Right cardiac atrium (tissue), 5 donors: ENCODE measurements around the gene NPAS2. TPM values are rescaled to one million over a fixed set of nuclear protein-coding genes. Genes with fewer than 3 reads are reported as not detected.
A peak's percentile ranks its signal among the peaks of the same experiment; 100 is the strongest.

ENCODE experiments used
- ATAC-seq, 2 donors: fragments of 200-7000 bp; cut with Tn5 transposase; one replicate each; pipeline versions ENCODE4 v1.8.0 to v1.9.1; 2020; ENCODE audit warnings: moderate library complexity in 2 of 2, mild to moderate bottlenecking in 1 of 2
- DNase-seq, 3 donors: peaks; one replicate each; pipeline ENCODE4 v3.0.0-alpha.2; 2020
- H3K27ac ChIP-seq: one replicate; pipeline ENCODE4 v1.5.1; 2013; ENCODE audit warnings: mild to moderate bottlenecking, low read length, control low read depth, moderate library complexity
- H3K27me3 ChIP-seq: one replicate; pipeline ENCODE4 v1.6.1; 2013; ENCODE audit not compliant: control insufficient read depth, insufficient read depth
- H3K4me1 ChIP-seq: one replicate; pipeline ENCODE4 v1.6.1; 2013; ENCODE audit warnings: low read length; ENCODE audit not compliant: control insufficient read depth, insufficient read depth
- H3K4me3 ChIP-seq: one replicate; pipeline ENCODE4 v1.5.1; 2013; ENCODE audit warnings: low read length, control low read depth
- H3K9me3 ChIP-seq: one replicate; pipeline ENCODE4 v1.6.1; 2013; ENCODE audit warnings: low read length; ENCODE audit not compliant: control insufficient read depth
- WGBS: extraction: QIAGEN DNeasy Blood & Tissue Kit; methylation state at CpG from one replicate; pipeline ENCODE4 v1.1.7; 2013; 5-methylcytosine and 5-hydroxymethylcytosine counted together
- intact Hi-C, 4 donors: fragments of 100-400 bp; cut with DNase I; formaldehyde crosslinking; loops; one replicate each; pipeline versions ENCODE4 v1.11.0 to v1.14.0; 2022 to 2023
- polyA plus RNA-seq: library from polyadenylated mRNA; stranded (reverse); fragments of 200-250 nt; gene quantifications from one replicate; pipeline ENCODE4 v1.2.3, GENCODE V29; 2013
- total RNA-seq, 4 donors: library from RNA; stranded (reverse); fragmentation: NEBNext Ultra II Directional; extraction: Animal tissue kit (Norgen Biotek cat#: 25700); gene quantifications; one replicate each; pipeline ENCODE4 v1.2.1, GENCODE V29; 2021
- donor health status: healthy with polysubstance abuse.
- donor health status: DM: no; HTN: yes; CAD: no.
- donor health status: DM: no; HTN: no; CAD: no.
- donor health status: DM: no; HTN: yes; CAD: no; lungs with severe emphysema.
- donor health status: DM: yes; HTN: yes; CAD: no.

The NPAS2 gene
- total and polyA plus RNA-seq, 5 donors: 36.8 to 53.4 (median 40.1) TPM

DNA sequence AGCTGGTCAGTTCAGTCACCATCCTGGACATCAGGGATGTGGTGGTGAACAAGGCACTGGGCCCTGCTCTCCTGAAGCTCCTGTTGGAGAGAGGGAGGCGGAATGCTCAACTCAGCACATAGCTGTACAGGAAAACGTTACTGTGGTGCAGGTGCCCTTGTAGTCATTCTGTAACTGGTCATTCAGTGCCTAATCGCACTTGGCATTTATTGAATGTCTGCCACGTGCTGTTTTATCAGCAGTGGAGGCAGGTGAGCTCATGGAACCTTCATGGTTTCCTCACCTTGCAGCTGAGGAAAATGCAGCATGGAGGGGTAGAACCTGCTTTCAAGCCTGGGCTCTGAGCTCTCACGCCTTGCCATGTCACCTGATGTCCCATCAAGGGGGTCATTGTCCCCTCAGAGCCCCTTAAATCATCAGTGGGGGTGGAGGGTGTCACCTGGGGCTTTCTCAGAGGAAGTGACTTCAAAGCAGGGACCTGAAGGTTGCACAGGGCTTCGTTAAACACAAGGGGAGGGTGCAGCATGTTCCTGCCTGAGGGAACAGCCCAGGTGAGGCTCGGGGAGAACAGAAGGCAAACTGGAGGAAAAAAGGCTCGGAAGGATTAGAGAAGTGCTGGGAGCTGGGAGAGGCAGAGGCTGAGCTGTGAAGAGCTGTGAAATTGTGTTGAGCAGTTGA is 126.1 kb downstream of the NPAS2 start:
- 87% methylated on average over 8 of the region's 8 CpGs for WGBS

DNA sequence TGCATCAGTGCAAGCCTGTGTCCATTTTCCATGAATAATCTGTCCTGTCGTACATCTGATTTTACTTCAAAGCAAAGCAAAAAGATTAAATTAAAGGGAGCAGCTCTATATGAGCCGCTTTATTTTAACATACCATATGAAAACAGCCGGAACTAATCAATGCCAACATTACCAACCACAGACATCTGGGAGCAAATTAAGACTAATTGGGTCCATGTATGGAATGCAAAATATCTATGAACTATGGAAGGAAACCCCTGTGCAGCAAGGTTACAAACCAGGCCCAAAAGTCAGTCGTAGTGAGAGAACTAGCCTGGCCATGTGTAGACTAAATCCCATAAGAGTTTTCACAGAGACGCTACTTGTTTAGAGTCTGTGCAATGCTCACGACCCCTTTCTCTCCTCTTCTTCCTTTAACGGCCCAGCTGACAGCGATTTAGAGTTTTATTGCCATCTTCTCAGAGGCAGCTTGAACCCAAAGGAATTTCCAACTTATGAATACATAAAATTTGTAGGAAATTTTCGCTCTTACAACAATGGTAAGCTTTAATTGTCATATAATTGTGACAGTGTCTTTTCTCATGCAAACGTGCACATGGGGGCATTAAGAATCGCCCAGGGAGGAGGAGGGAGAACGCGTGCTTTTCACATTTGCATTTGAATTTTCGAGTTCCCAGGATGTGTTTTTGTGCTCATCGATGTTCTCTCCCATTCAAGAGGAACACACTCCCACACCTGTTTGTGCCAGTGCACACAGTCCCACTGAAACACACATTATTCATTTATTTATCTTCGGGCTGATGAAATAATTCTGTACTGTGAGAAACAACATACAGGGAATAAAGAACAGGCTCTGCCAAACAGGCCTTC is 129.2 kb downstream of the NPAS2 start:
- no peak for DNase-seq
- H3K27me3 ChIP-seq: no peaks in the 10 kb centered on the region
- H3K4me1 ChIP-seq: no peaks in the 10 kb centered on the region
- no peak overlapping the region for H3K4me3 ChIP-seq
- no peak overlapping the region for H3K27ac ChIP-seq
- no peak for ATAC-seq
- WGBS: 87% methylated on average over 16 of the region's 16 CpGs
- H3K9me3 ChIP-seq: no peaks in the 10 kb centered on the region
- intact Hi-C loops: no loop called here

More for the DNA sequence above, 126.1 kb downstream of the NPAS2 start:
- no peak for ATAC-seq
- Histone ChIP-seq H3K4me3 (no peak overlapping the region), H3K4me1 (no peaks in the 10 kb centered on the region), H3K9me3 (no peaks in the 10 kb centered on the region), H3K27ac (no peak overlapping the region), H3K27me3 (no peaks in the 10 kb centered on the region)
- intact Hi-C loops: no loop called here
- DNase-seq: no peak

DNA sequence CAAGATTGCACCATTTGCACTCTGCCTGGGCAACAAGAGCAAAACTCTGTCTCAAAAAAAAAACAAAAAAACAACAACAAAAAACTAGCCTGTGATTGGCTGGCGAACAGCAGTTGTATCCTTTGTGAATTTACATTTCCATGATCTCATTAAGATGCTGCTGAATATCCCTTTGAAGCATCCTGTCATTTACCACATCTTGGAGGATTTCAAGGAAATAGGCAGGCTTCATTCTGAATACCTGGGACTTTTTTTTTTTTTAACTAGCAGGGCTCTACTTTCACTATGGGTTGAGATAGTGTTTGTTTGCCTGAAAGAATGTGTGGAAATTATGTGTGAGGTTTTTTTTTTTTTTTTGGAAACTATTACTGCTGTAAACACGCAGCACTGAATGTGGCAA is 132.6 kb downstream of the NPAS2 start:
- no peaks in the 10 kb centered on the region for H3K9me3 ChIP-seq
- WGBS: 94% methylated on average over 2 of the region's 2 CpGs
- H3K27ac ChIP-seq: no peak overlapping the region
- no peaks in the 10 kb centered on the region for H3K27me3 ChIP-seq
- peaks cover 2% of the 10 kb centered on the region for H3K4me1 ChIP-seq
- ATAC-seq (no peak), DNase-seq (no peak)
- no peak overlapping the region for H3K4me3 ChIP-seq
- intact Hi-C loops: no loop called here

DNA sequence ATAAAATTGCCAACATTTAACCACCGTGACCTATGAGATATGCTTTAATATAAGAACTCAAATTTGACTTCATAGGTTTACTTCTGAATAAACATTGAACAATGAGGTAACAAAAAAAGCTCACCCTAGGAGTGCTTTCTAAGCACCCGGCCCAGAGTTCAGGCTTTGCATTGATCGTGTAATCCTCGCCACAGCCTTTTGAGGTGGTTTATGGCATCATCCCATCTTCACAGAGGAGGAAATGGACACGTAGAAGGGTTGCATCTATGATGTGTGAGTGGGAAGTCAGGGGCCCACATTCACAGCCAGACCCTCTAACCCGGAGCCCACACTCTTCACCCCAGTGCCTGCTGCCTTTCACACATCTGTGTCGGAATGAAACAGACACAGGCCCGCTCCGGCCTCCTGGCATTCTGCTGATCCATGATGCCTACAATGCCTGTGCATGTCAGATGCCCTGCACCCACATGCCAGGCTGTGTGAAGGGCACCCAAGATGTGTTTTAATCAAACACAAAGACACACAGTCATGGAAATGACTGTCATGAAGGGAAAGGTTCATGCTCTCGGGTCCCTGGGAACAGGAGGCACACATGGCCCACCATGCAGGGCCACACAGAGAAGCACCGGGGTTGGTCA is 133.6 kb downstream of the NPAS2 start:
- no peak overlapping the region for H3K27ac ChIP-seq
- peaks cover 2% of the 10 kb centered on the region for H3K4me1 ChIP-seq
- H3K9me3 ChIP-seq: no peaks in the 10 kb centered on the region
- no peak for ATAC-seq
- DNase-seq: no peak
- intact Hi-C loops: no loop called here
- no peak overlapping the region for H3K4me3 ChIP-seq
- 93% methylated on average over 11 of the region's 11 CpGs for WGBS
- H3K27me3 ChIP-seq: no peaks in the 10 kb centered on the region

DNA sequence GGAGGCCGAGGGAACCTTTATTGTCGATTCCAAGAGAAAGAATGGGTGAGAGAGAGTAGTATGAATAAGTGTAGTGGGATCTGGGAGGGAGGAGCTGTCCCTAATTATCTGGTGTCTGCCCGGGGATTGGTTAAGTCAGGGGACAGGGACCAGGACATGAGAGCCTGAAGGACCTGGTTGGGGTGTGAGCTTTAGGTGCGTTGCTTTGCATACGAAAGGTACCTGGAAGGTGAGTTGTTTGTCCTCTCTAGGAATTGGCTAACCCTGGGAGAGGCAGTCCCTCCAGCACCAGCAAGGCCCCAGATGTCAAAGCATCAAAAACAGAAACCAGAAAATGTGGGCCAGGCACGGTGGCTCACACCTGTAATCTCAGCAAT is 134.1 kb downstream of the NPAS2 start:
- no peak overlapping the region for H3K4me3 ChIP-seq
- peaks cover 2% of the 10 kb centered on the region for H3K4me1 ChIP-seq
- intact Hi-C loops: no loop called here
- H3K27ac ChIP-seq: no peak overlapping the region
- 77% methylated on average over 6 of the region's 6 CpGs for WGBS
- no peaks in the 10 kb centered on the region for H3K9me3 ChIP-seq
- DNase-seq (no peak), ATAC-seq (no peak)
- no peaks in the 10 kb centered on the region for H3K27me3 ChIP-seq

GRCh38 chr2:100955226-100955625 is 135.3 kb downstream of the NPAS2 start:
- Histone ChIP-seq H3K4me1 (peaks cover 4% of the 10 kb centered on the region), H3K9me3 (no peaks in the 10 kb centered on the region), H3K4me3 (no peak overlapping the region), H3K27me3 (no peaks in the 10 kb centered on the region), H3K27ac (no peak overlapping the region)
- intact Hi-C loops: no loop called here
- ATAC-seq (no peak), DNase-seq (no peak)
- WGBS: 91% methylated on average over 4 of the region's 4 CpGs

DNA sequence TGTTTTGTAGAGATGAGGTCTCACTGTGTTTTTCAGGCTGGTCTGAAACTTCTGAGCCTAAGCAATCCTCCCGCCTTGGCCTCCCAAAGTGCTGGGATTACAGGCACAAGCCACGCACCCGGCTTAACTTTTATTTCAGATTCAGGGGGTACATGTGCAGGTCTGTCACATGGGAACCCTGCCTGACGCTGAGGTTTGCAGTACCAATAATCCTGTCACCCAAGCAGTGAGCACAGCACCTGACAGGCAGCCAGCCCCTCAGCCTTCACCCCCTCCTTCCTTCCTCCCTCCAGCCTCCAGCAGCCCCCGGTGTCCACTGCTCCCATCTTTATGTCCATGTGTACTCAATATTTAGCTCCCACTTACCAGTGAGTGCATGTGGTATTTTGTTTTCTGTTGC is 136.1 kb downstream of the NPAS2 start:
- no peak for DNase-seq
- ATAC-seq: no peak
- Histone ChIP-seq H3K27ac (no peak overlapping the region), H3K27me3 (no peaks in the 10 kb centered on the region), H3K4me1 (peaks cover 4% of the 10 kb centered on the region), H3K9me3 (no peaks in the 10 kb centered on the region), H3K4me3 (no peak overlapping the region)
- intact Hi-C loops: no loop called here
- 96% methylated on average over 5 of the region's 5 CpGs for WGBS

GRCh38 chr2:100957996-100958653 is 138.2 kb downstream of the NPAS2 start:
- H3K4me3 ChIP-seq: no peak overlapping the region
- no peaks in the 10 kb centered on the region for H3K9me3 ChIP-seq
- 61% methylated on average over 16 of the region's 16 CpGs for WGBS
- peak overlapping the region; percentile 32 for H3K27ac ChIP-seq
- DNase-seq: no peak
- ATAC-seq: peak; percentile 72 to 77
- H3K4me1 ChIP-seq: peaks cover 4% of the 10 kb centered on the region
- H3K27me3 ChIP-seq: no peaks in the 10 kb centered on the region
- intact Hi-C loops: no loop called here

GRCh38 chr2:100959225-100959880 is 139.4 kb downstream of the NPAS2 start:
- Histone ChIP-seq H3K4me1 (peaks cover 4% of the 10 kb centered on the region), H3K4me3 (no peak overlapping the region), H3K27ac (no peak overlapping the region), H3K27me3 (no peaks in the 10 kb centered on the region), H3K9me3 (no peaks in the 10 kb centered on the region)
- WGBS: 37% methylated on average over 6 of the region's 6 CpGs
- intact Hi-C loops: no loop called here
- DNase-seq (no peak), ATAC-seq (no peak)

DNA sequence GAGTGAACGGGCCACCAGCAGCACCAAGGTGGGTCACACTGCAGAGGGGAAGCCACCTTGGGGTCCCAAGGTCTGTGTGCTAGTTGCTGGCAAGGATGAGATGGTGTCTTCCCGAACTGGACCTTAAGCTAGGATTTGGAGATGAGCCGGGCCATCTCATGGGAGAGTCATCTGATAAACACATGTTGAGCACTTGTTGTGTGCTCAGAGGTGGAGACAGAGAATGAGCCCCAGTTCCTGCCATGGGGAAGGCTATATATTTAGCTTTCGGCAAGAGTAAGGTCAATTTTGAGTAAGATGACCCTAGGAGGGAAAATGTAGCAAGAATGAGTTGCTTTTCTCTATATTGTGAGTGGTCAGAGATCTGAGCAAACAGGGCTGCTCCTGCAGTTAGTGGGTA is 140.7 kb downstream of the NPAS2 start:
- intact Hi-C loops: no loop called here
- 92% methylated on average over 4 of the region's 4 CpGs for WGBS
- no peak overlapping the region for H3K4me3 ChIP-seq
- no peaks in the 10 kb centered on the region for H3K27me3 ChIP-seq
- no peaks in the 10 kb centered on the region for H3K9me3 ChIP-seq
- no peak overlapping the region for H3K27ac ChIP-seq
- DNase-seq (no peak), ATAC-seq (no peak)
- H3K4me1 ChIP-seq: peaks cover 4% of the 10 kb centered on the region
